Endothelial cell of umbilical vein (primary cell): ENCODE results near the gene MEI4. TPM values are rescaled to one million over a fixed set of nuclear protein-coding genes. Genes with fewer than 3 reads are reported as not detected.

Experiments used
- BruUV-seq: library from RNA; stranded (reverse); fragments of 400-500 nt; replicated peaks from 2 replicates; lab custom pipeline; 2021; lab: Mats Ljungman, UMichigan
- CTCF ChIA-PET: fragments of 300-600, 350-600 bp; sonication (Branson Sonifier 250); formaldehyde crosslinking; loops from one replicate; lab custom pipeline; 2021; ENCODE audit warnings: antibody characterized with exemption, inconsistent platforms; lab: Charles Lee
- POLR2A ChIA-PET: fragments of 300-600, 350-600 bp; sonication (Branson Sonifier 250); formaldehyde crosslinking; loops from one replicate; lab custom pipeline; 2021; ENCODE audit warnings: antibody characterized with exemption, inconsistent platforms; lab: Charles Lee
- DNase-seq: peaks from one replicate; pipeline ENCODE4 v3.0.0-alpha.2; 2011; ENCODE audit warnings: low read depth, low spot score
- FAIRE-seq: peaks from 2 replicates; lab custom pipeline; 2011; peaks lifted over from hg19 to GRCh38; lab: Jason Lieb, UNC
- H2AFZ ChIP-seq: 2 replicates; pipeline ENCODE4 v1.6.0; 2012; ENCODE audit warnings: low read depth, low read length, control low read depth, inconsistent platforms
- H3K27ac ChIP-seq: 2 replicates; pipeline ENCODE4 v1.5.1; 2011; ENCODE audit warnings: low read depth, mild to moderate bottlenecking, control low read depth, low read length, moderate library complexity; ENCODE audit not compliant: insufficient read depth
- H3K27me3 ChIP-seq, 2 experiments: 2 replicates each; pipeline versions ENCODE4 v1.6.0 to v1.6.1; 2011; ENCODE audit warnings: low read length in 2 of 2, mixed read lengths in 1 of 2; ENCODE audit not compliant: control insufficient read depth in 2 of 2, insufficient read depth in 2 of 2
- H3K36me3 ChIP-seq, 2 experiments: 2 replicates in 1 of 2; 3 replicates in 1 of 2; pipeline ENCODE4 v1.5.1; 2011; ENCODE audit warnings: low read length in 2 of 2, mild to moderate bottlenecking in 1 of 2, moderate library complexity in 1 of 2; ENCODE audit not compliant: control insufficient read depth in 2 of 2, insufficient read depth in 2 of 2; ENCODE audit errors: extremely low read depth in 1 of 2
- H3K4me1 ChIP-seq: 3 replicates; pipeline ENCODE4 v1.5.1; 2011; ENCODE audit warnings: mild to moderate bottlenecking, low read length; ENCODE audit not compliant: control insufficient read depth, insufficient read depth; ENCODE audit errors: extremely low read depth
- H3K4me2 ChIP-seq: 2 replicates; pipeline ENCODE4 v1.6.1; 2011; ENCODE audit warnings: low read length, control low read depth, mixed read lengths; ENCODE audit not compliant: insufficient read depth
- H3K4me3 ChIP-seq, 3 experiments: fragments of 200-600 bp in 1 of 3; sonication (generic), shearing (Covaris generic) in 1 of 3; replicated peaks in 1 of 3; 2 replicates each; pipeline ENCODE4 v1.5.1; 2011 to 2016; ENCODE audit warnings: control low read depth in 3 of 3, low read length in 3 of 3, mild to moderate bottlenecking in 2 of 3, inconsistent platforms in 1 of 3, low read depth in 1 of 3, moderate library complexity in 1 of 3; ENCODE audit not compliant: insufficient read depth in 1 of 3
- H3K79me2 ChIP-seq: 2 replicates; pipeline ENCODE4 v1.6.0; 2012; ENCODE audit warnings: low read length, inconsistent platforms; ENCODE audit not compliant: control insufficient read depth, insufficient read depth
- H3K9ac ChIP-seq: replicated peaks from 2 replicates; pipeline ENCODE3; 2011; ENCODE audit warnings: low read length, control low read depth; ENCODE audit not compliant: insufficient read depth; ENCODE audit errors: extremely low read depth
- H3K9me1 ChIP-seq: replicated peaks from 3 replicates; pipeline ENCODE4 v1.6.0; 2011; ENCODE audit warnings: mild to moderate bottlenecking, low read length; ENCODE audit not compliant: control insufficient read depth, insufficient read depth; ENCODE audit errors: extremely low read depth
- H3K9me3 ChIP-seq: replicated peaks from 2 replicates; pipeline ENCODE4 v1.5.1; 2012; ENCODE audit warnings: low read length, inconsistent platforms; ENCODE audit not compliant: control insufficient read depth, insufficient read depth
- H4K20me1 ChIP-seq: replicated peaks from 2 replicates; pipeline ENCODE3; 2011; ENCODE audit warnings: mild to moderate bottlenecking, low read length; ENCODE audit not compliant: control insufficient read depth, insufficient read depth; ENCODE audit errors: extremely low read depth
- CTCF ChIP-seq, 2 donors: IDR thresholded peaks; 1 replicate in 1 of 2; 2 replicates in 1 of 2; pipeline ENCODE4 v1.5.1; 2011; ENCODE audit warnings: low read length in 2 of 2, mild to moderate bottlenecking in 2 of 2, moderate library complexity in 2 of 2, control low read depth in 1 of 2, inconsistent platforms in 1 of 2, low read depth in 1 of 2; ENCODE audit not compliant: insufficient read depth in 1 of 2; ENCODE audit errors: extremely low read depth in 1 of 2
- EZH2 ChIP-seq: IDR thresholded peaks from 2 replicates; pipeline ENCODE4 v1.6.1; 2012; ENCODE audit warnings: borderline replicate concordance, low read depth, mild to moderate bottlenecking, moderate library complexity, low read length, inconsistent platforms; ENCODE audit not compliant: severe bottlenecking
- FOS ChIP-seq: IDR thresholded peaks from 2 replicates; pipeline ENCODE4 v1.6.1; 2011; ENCODE audit warnings: mild to moderate bottlenecking, low read length, moderate library complexity, borderline replicate concordance; ENCODE audit not compliant: insufficient read depth
- GATA2 ChIP-seq: IDR thresholded peaks from 2 replicates; pipeline ENCODE4 v1.7.0; 2011; ENCODE audit warnings: low read depth, mild to moderate bottlenecking, moderate library complexity, mixed read lengths, low read length; ENCODE audit not compliant: insufficient read length, insufficient read depth
- JUN ChIP-seq: IDR thresholded peaks from 2 replicates; pipeline ENCODE4 v1.6.1; 2011; ENCODE audit warnings: borderline replicate concordance, low read depth; ENCODE audit not compliant: insufficient read length, insufficient read depth
- MAX ChIP-seq: IDR thresholded peaks from 2 replicates; pipeline ENCODE4 v1.6.1; 2011; ENCODE audit not compliant: insufficient read depth, insufficient read length
- MYC ChIP-seq: IDR thresholded peaks from one replicate; pipeline ENCODE4 v1.6.1; 2011; ENCODE audit warnings: mild to moderate bottlenecking, low read depth, low read length
- POLR2A ChIP-seq: IDR thresholded peaks from 2 replicates; pipeline ENCODE4 v1.6.1; 2012; ENCODE audit warnings: low read depth, mild to moderate bottlenecking, control low read depth, low read length
- POLR2AphosphoS5 ChIP-seq: IDR thresholded peaks from 2 replicates; pipeline ENCODE4 v1.6.1; 2012; ENCODE audit warnings: low read depth, mild to moderate bottlenecking, control low read depth, low read length, moderate library complexity; ENCODE audit not compliant: insufficient read depth
- dilution Hi-C: fragments of 300-500 bp; cut with MboI; formaldehyde crosslinking; loops from one replicate; pipeline ENCODE4 v1.15.0; 2019; ENCODE audit warnings: low sequenced_read_pairs; ENCODE audit not compliant: extremely low pct_ligation_motif_present
- intact Hi-C: fragments of 100-400 bp; cut with micrococcal nuclease; formaldehyde crosslinking; loops from one replicate; pipeline ENCODE4 v1.10.0; 2022
- polyA plus RNA-seq, 4 experiments: library from polyadenylated mRNA; depleted of rRNA in 3 of 4; stranded (reverse) in 3 of 4; unstranded in 1 of 4; fragments of >200 nt; gene quantifications; 2 replicates each; pipeline versions ENCODE4 v1.2.1 to v1.2.3, GENCODE V29; 2011 to 2012; ENCODE audit warnings: missing spikeins in 1 of 4
- total RNA-seq: library from RNA; stranded (reverse); gene quantifications from 2 replicates; pipeline ENCODE4 v1.2.3, GENCODE V29; 2021

MEI4 gene
- total and polyA plus RNA-seq, 2 donors (not counting 3 experiments of a cell fraction or from before 2014, with no cell fraction given): not detected

GRCh38 chr6:77837034-77837784 is 184.4 kb downstream of the MEI4 start:
- Histone ChIP-seq H3K4me1 (no peaks in the 10 kb centered on the region), H3K9me1 (no peaks in the 10 kb centered on the region), H4K20me1 (no peaks in the 10 kb centered on the region), H3K27me3 (no peaks in the 10 kb centered on the region), H3K4me2 (no peak overlapping the region), H3K9ac (no peak overlapping the region), H3K27ac (no peak overlapping the region), H2AFZ (no peak overlapping the region), H3K36me3 (no peaks in the 10 kb centered on the region), H3K9me3 (no peaks in the 10 kb centered on the region), H3K79me2 (no peaks in the 10 kb centered on the region), H3K4me3 (no peak overlapping the region)
- POLR2A ChIA-PET: no interaction called here
- TF ChIP-seq MYC: no peak
- no TSS peak for BruUV-seq
- DNase-seq (no peak), FAIRE-seq (no peak)
- intact Hi-C loops: no loop called here
- dilution Hi-C loops: no loop called here
- CTCF ChIA-PET: interaction anchor here (1.0 kb wide), 1 partner anchor 17 kb away, joined by 3 read pairs; no protein-coding TSS in a partner anchor

GRCh38 chr6:77839292-77839691 is 186.5 kb downstream of the MEI4 start:
- FAIRE-seq (no peak), DNase-seq (no peak)
- Histone ChIP-seq H3K4me2 (no peak overlapping the region), H2AFZ (no peak overlapping the region), H3K9ac (no peak overlapping the region), H3K9me3 (no peaks in the 10 kb centered on the region), H4K20me1 (no peaks in the 10 kb centered on the region), H3K79me2 (no peaks in the 10 kb centered on the region), H3K36me3 (no peaks in the 10 kb centered on the region), H3K4me3 (no peak overlapping the region), H3K27me3 (no peaks in the 10 kb centered on the region), H3K9me1 (no peaks in the 10 kb centered on the region), H3K27ac (no peak overlapping the region), H3K4me1 (no peaks in the 10 kb centered on the region)
- CTCF ChIA-PET: no interaction called here
- BruUV-seq: no TSS peak
- TF ChIP-seq FOS: no peak
- no peak for TF ChIP-seq EZH2
- TF ChIP-seq CTCF (IDR thresholded peaks at IDR 0.05; ENCODE audit: extremely low read depth in 1 of 2, insufficient read depth in 1 of 2, low read depth in 1 of 2, low read length in 2 of 2): no peak
- no peak for TF ChIP-seq GATA2
- no peak for TF ChIP-seq POLR2A
- no peak for TF ChIP-seq MAX
- no peak for TF ChIP-seq POLR2AphosphoS5
- TF ChIP-seq JUN: no peak
- no peak for TF ChIP-seq MYC
- POLR2A ChIA-PET: no interaction called here
- intact Hi-C loops: no loop called here
- dilution Hi-C loops: no loop called here
